GM13976 (cell line): Measurements from ENCODE around the gene BMP10.

Experiments used
- DNase-seq: peaks from one replicate; pipeline ENCODE4 v3.0.0; 2012; ENCODE audit warnings: low spot score
- CTCF ChIP-seq: IDR thresholded peaks from 2 replicates; pipeline ENCODE4 v1.5.1; 2012; ENCODE audit warnings: borderline replicate concordance, mild to moderate bottlenecking; ENCODE audit not compliant: insufficient read depth; ENCODE audit errors: extremely low read depth, missing control alignments, control extremely low read depth
- in situ Hi-C: fragments of 300-500 bp; cut with MboI; formaldehyde crosslinking; loops from one replicate; pipeline ENCODE4 v1.12.0; 2022; ENCODE audit warnings: low sequenced_read_pairs, mixed read lengths, inconsistent platforms; ENCODE audit not compliant: unreplicated experiment

Gene BMP10

GRCh38 chr2:68860111-68860510 is 11.1 kb downstream of the BMP10 start:
- no peak for DNase-seq
- in situ Hi-C loops, result no loop called here
- no peak for TF ChIP-seq CTCF

DNA sequence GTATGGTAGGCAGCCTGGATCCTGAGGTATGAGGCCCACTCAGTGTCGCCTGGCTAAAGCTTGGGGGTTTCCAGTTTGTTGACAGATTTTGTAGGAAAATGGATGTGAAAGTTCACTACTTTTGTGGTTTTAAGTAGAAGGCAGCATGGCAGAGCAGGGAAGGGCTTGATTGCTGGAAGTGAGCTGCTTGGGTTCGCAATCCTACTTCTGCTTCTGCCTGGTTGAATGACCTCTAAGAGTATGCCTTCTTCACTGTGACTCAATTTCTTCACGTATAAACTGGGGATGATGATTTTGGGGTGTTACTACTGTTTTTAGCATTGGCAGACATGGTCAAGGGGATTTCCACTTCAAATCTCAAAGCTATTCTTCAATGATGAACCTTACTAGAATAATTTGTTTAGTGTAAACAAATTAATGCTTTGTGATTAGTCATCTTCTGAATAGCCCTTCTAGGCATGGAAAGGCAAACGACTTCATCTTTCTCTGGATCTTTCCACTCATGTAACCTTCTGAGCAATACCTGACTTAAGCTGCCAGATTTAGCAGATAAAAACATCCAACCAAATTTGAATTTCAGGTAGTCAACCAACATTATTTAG is 13.2 kb downstream of the BMP10 start:
- no peak for TF ChIP-seq CTCF
- no peak for DNase-seq
- in situ Hi-C loops, result no loop called here

DNA sequence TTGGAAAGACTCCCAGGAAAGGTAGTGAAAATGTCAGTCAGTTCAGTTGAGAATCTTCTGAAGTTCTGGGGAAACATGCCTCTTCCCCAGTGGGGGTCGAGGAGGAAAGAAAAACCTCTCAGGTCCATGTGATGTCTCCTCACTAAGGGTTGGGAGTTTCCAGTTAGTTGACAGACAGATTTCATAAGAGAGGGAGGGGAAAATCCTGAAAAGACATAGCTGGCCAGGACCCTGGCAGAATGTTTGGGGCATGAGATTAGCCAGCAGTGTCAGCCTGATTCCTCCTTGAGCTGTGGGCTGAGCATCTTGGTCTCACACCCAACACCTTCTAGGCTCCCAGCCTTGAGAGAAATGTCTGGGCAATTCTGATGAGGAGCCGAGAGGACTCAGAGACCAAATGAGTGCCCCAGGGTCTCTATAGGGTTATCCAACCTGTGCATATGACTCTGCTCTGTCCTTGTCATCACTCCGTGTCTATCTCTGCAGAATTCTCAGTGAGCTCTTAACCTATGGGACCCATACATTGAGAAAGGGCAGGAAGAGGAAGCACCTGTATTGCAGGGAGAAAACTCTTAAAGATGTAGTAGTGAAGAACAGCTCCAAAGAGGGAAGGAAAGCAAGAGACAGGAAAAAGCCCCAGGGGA is 13.9 kb downstream of the BMP10 start:
- in situ Hi-C loops, result no loop called here
- DNase-seq, result no peak
- TF ChIP-seq CTCF, result no peak

GRCh38 chr2:68855550-68855949 is 15.6 kb downstream of the BMP10 start:
- in situ Hi-C loops, result no loop called here
- no peak for DNase-seq
- TF ChIP-seq CTCF, result no peak

DNA sequence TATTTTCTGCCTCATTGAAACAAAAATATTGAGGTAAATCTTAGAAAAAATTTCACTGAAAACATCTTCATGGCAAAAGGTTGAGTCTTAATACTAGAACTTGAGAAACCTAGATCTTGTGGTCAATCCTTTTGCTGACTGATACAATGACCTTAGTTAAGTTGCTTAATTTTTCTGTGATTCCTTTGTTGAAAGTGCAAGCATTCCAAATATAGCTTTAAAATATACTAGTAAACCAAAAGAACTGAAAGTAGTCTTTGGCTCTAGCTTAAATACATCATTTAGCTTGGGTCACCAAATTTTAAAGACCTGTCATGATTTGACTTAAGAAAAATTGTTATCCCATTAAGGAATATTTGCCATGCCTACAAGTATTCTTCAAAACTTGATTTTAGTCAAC is 16.7 kb downstream of the BMP10 start:
- in situ Hi-C loops, result no loop called here
- no peak for DNase-seq
- no peak for TF ChIP-seq CTCF

- no peak for DNase-seq
Observed at GRCh38 chr2:68853915-68854314, 17.3 kb downstream of the BMP10 start.

More at GRCh38 chr2:68853915-68854314, 17.3 kb downstream of the BMP10 start:
- in situ Hi-C loops, result no loop called here
- no peak for TF ChIP-seq CTCF
